ENCODE results near the gene MLLT10. TPM values are rescaled to one million over a fixed set of nuclear protein-coding genes. Genes with fewer than 3 reads are reported as not detected.

The MLLT10 gene
- total and polyA plus RNA-seq, 10 of the 15 experiments (the other 5 are each of a cell fraction or from before 2014, with no cell fraction given): 8.7 to 61.1 (median 28.5) TPM

DNA sequence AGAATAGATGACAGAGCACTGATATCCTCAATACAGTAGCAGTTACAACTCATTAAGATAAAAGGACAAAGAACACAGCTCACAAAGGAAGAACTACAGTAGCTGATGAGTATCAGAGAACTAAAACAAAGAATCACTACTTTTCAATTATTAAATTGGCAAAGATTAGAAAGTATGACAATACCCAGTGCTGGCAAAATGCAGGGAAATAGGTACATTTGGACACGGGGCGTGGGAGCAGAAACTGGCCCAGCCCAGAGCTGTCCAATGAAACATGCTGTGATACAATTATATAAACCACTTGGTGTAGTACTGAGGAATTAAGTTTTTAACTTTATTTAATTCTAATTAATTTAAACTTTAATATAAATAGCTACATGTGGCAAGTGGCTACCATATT, 226.3 kb downstream of the MLLT10 start:
- no peak overlapping the region for H3K9ac ChIP-seq (ENCODE audit: control insufficient read depth, insufficient read depth, low read length)
- no peak overlapping the region for H3K27ac ChIP-seq (ENCODE audit: control insufficient read depth, insufficient read depth)
- SMC1A ChIA-PET (ENCODE audit: uncharacterized antibody, unreplicated experiment): interaction anchor here (0.9 to 2.0 kb wide), 3 partner anchors 8 to 17 kb away, joined by 3 to 6 read pairs (median 3); no protein-coding TSS in a partner anchor
- no peaks in the 10 kb centered on the region for H3K9me3 ChIP-seq (replicated peaks; ENCODE audit: control insufficient read depth, insufficient read depth, low read length)
- in situ Hi-C loops (cut with MboI): no loop called here
- no peak for DNase-seq (ENCODE audit: low read depth, low spot score)
- no peak overlapping the region for H3K4me3 ChIP-seq
- WGBS (ENCODE audit: insufficient coverage, insufficient replicate concordance, low lambda C conversion rate, missing lambda C conversion rate): 97% methylated on average over 2 of the region's 2 CpGs
- CTCF ChIA-PET: no interaction called here
- no peak for FAIRE-seq
- BruUV-seq (replicated peaks): no TSS peak
- H4K20me1 ChIP-seq (ENCODE audit: control insufficient read depth, insufficient read depth): no peaks in the 10 kb centered on the region
- no peak for ATAC-seq
- POLR2A ChIA-PET: interaction anchor here (0.6 to 0.7 kb wide), 2 partner anchors 49 to 66 kb away, joined by 3 to 5 read pairs; no protein-coding TSS in a partner anchor
- no peaks in the 10 kb centered on the region for H3K27me3 ChIP-seq (replicated peaks in 1 of 2; ENCODE audit: control insufficient read depth in 2 of 2, insufficient read depth in 2 of 2, low read length in 1 of 2)
- no peaks in the 10 kb centered on the region for H3K79me2 ChIP-seq (ENCODE audit: control insufficient read depth, insufficient read depth, low read length)
- no peak overlapping the region for H2AFZ ChIP-seq (ENCODE audit: control insufficient read depth, low read depth, low read length)
- intact Hi-C loops (cut with micrococcal nuclease; ENCODE audit: unreplicated experiment): no loop called here
- H3K4me2 ChIP-seq (ENCODE audit: control insufficient read depth, insufficient read depth): no peak overlapping the region
- H3K36me3 ChIP-seq (ENCODE audit: control insufficient read depth in 2 of 2, insufficient read depth in 2 of 2, low read length in 1 of 2): no peaks in the 10 kb centered on the region; a peak in 4 of 4 replicates
- no peaks in the 10 kb centered on the region for H3K4me1 ChIP-seq (ENCODE audit: control insufficient read depth, insufficient read depth, low read length)
- RAD21 ChIA-PET (ENCODE audit: unreplicated experiment): no interaction called here
- TF ChIP-seq NFYB (IDR thresholded peaks at IDR 0.05; ENCODE audit: insufficient read depth, low read depth, low read length): no peak
- no peak for TF ChIP-seq NFIC (IDR thresholded peaks at IDR 0.05; ENCODE audit: low read depth, low read length)
- TF ChIP-seq EED (IDR thresholded peaks at IDR 0.05; ENCODE audit: low read depth): no peak
- TF ChIP-seq KAT2A (conservative IDR thresholded peaks at IDR 0.05; ENCODE audit: control insufficient read depth, low read depth, low read length): no peak
- TF ChIP-seq RFX5 (IDR thresholded peaks at IDR 0.05; ENCODE audit: low read depth, low read length): no peak
- TF ChIP-seq NKRF (conservative IDR thresholded peaks at IDR 0.05): no peak
- TF ChIP-seq RCOR1 (conservative IDR thresholded peaks at IDR 0.05; ENCODE audit: low read depth, low read length): no peak
- no peak for TF ChIP-seq RBBP5 (conservative IDR thresholded peaks at IDR 0.05)
- TF ChIP-seq POLR2AphosphoS2 (IDR thresholded peaks at IDR 0.05; ENCODE audit: low read depth, low read length): no peak
- no peak for TF ChIP-seq ELK1 (IDR thresholded peaks at IDR 0.05; ENCODE audit: low read depth, low read length)
- no peak for TF ChIP-seq WRNIP1 (IDR thresholded peaks at IDR 0.05; ENCODE audit: borderline replicate concordance, low read depth, low read length)
- no peak for TF ChIP-seq ZNF274 (IDR thresholded peaks at IDR 0.05; ENCODE audit: insufficient read depth, insufficient read length)
- TF ChIP-seq ASH2L (IDR thresholded peaks at IDR 0.05; ENCODE audit: borderline replicate concordance, low read depth): no peak
- TF ChIP-seq, protein P1, sequence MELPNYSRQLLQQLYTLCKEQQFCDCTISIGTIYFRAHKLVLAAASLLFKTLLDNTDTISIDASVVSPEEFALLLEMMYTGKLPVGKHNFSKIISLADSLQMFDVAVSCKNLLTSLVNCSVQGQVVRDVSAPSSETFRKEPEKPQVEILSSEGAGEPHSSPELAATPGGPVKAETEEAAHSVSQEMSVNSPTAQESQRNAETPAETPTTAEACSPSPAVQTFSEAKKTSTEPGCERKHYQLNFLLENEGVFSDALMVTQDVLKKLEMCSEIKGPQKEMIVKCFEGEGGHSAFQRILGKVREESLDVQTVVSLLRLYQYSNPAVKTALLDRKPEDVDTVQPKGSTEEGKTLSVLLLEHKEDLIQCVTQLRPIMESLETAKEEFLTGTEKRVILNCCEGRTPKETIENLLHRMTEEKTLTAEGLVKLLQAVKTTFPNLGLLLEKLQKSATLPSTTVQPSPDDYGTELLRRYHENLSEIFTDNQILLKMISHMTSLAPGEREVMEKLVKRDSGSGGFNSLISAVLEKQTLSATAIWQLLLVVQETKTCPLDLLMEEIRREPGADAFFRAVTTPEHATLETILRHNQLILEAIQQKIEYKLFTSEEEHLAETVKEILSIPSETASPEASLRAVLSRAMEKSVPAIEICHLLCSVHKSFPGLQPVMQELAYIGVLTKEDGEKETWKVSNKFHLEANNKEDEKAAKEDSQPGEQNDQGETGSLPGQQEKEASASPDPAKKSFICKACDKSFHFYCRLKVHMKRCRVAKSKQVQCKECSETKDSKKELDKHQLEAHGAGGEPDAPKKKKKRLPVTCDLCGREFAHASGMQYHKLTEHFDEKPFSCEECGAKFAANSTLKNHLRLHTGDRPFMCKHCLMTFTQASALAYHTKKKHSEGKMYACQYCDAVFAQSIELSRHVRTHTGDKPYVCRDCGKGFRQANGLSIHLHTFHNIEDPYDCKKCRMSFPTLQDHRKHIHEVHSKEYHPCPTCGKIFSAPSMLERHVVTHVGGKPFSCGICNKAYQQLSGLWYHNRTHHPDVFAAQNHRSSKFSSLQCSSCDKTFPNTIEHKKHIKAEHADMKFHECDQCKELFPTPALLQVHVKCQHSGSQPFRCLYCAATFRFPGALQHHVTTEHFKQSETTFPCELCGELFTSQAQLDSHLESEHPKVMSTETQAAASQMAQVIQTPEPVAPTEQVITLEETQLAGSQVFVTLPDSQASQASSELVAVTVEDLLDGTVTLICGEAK (IDR thresholded peaks at IDR 0.05; ENCODE audit: borderline replicate concordance): no peak
- TF ChIP-seq, protein P2, sequence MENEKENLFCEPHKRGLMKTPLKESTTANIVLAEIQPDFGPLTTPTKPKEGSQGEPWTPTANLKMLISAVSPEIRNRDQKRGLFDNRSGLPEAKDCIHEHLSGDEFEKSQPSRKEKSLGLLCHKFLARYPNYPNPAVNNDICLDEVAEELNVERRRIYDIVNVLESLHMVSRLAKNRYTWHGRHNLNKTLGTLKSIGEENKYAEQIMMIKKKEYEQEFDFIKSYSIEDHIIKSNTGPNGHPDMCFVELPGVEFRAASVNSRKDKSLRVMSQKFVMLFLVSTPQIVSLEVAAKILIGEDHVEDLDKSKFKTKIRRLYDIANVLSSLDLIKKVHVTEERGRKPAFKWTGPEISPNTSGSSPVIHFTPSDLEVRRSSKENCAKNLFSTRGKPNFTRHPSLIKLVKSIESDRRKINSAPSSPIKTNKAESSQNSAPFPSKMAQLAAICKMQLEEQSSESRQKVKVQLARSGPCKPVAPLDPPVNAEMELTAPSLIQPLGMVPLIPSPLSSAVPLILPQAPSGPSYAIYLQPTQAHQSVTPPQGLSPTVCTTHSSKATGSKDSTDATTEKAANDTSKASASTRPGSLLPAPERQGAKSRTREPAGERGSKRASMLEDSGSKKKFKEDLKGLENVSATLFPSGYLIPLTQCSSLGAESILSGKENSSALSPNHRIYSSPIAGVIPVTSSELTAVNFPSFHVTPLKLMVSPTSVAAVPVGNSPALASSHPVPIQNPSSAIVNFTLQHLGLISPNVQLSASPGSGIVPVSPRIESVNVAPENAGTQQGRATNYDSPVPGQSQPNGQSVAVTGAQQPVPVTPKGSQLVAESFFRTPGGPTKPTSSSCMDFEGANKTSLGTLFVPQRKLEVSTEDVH (IDR thresholded peaks at IDR 0.05; ENCODE audit: low read depth, partially characterized antibody): no peak

Measured in GM12878 (cell line).